Measurements from ENCODE around the gene OR5AU1. TPM values are rescaled to one million over a fixed set of nuclear protein-coding genes. Genes with fewer than 3 reads are reported as not detected.

The OR5AU1 gene
- total and polyA plus RNA-seq, 2 of the 13 experiments (the other 11 are each of a cell fraction or from before 2014, with no cell fraction given) = not detected

- TF ChIP-seq ZKSCAN5 (CRISPR knock-in tag; IDR thresholded peaks at IDR 0.05) = no peak
- peak; percentile 63 for TF ChIP-seq ZNF121 (CRISPR knock-in tag; IDR thresholded peaks at IDR 0.05)
- TF ChIP-seq ZNF333 (CRISPR knock-in tag; IDR thresholded peaks at IDR 0.05; ENCODE audit: borderline replicate concordance) = no peak
- TF ChIP-seq YEATS2 (CRISPR knock-in tag; IDR thresholded peaks at IDR 0.05; ENCODE audit: borderline replicate concordance) = no peak
- 0 out of 2 replicates have a peak, but pooled peaks have one; percentile 55 for TF ChIP-seq NCOA5 (CRISPR knock-in tag; IDR thresholded peaks at IDR 0.05)
- TF ChIP-seq ZNF629 (CRISPR knock-in tag; conservative IDR thresholded peaks at IDR 0.05) = 0 out of 2 replicates have a peak, but pooled peaks have one; percentile 11
- 0 out of 2 replicates have a peak, but pooled peaks have one; percentile 18 for TF ChIP-seq KDM2A (CRISPR knock-in tag; IDR thresholded peaks at IDR 0.05; ENCODE audit: borderline replicate concordance, low read depth)
- no peak for TF ChIP-seq DBP (CRISPR knock-in tag; IDR thresholded peaks at IDR 0.05; ENCODE audit: not compliant biosample characterization)
Observed at GRCh38 chr14:21201732-21202462, 46.0 kb upstream of the OR5AU1 start (continued).

GRCh38 chr14:21200752-21201461 is 45.0 kb upstream of the OR5AU1 start:
- ChIA-PET CTCF (ENCODE audit: low intra/inter-chr PET ratio, low total read pairs) (no interaction called here), POLR2A (interaction anchor here (1.4 kb wide), 1 partner anchor 9 kb away, joined by 7 read pairs; no protein-coding TSS in a partner anchor)
- Histone ChIP-seq H3K27me3 (ENCODE audit: control insufficient read depth in 1 of 2, insufficient read depth in 2 of 2, low read length in 2 of 2) (no peaks in the 10 kb centered on the region), H3K9me3 (ENCODE audit: low read length) (peaks cover 7% of the 10 kb centered on the region; the same call in 1 of the 2 replicates), H4K20me1 (ENCODE audit: insufficient read depth, low read length) (peaks cover 9% of the 10 kb centered on the region), H3K4me1 (ENCODE audit: insufficient read depth, low read length) (peaks cover 43% of the 10 kb centered on the region), H3K36me3 (replicated peaks in 1 of 2; ENCODE audit: control insufficient read depth in 1 of 2, insufficient read depth in 2 of 2, low read length in 2 of 2) (no peaks in the 10 kb centered on the region), H2AFZ (ENCODE audit: low read length) (no peak overlapping the region), H3K4me3 (replicated peaks in 1 of 3; ENCODE audit: insufficient read depth in 1 of 3, low read depth in 2 of 3, low read length in 3 of 3) (no peak overlapping the region), H3K9ac (ENCODE audit: insufficient read depth, low read depth, low read length) (no peak overlapping the region), H3K27ac (ENCODE audit: extremely low read length, insufficient read depth, low read length) (no peak overlapping the region), H3K4me2 (ENCODE audit: low read depth, low read length) (no peak overlapping the region), H3K79me2 (ENCODE audit: insufficient read depth, low read length) (no peaks in the 10 kb centered on the region)
- ATAC-seq (0 out of 3 replicates have a peak, but pooled peaks have one; percentile 1), DNase-seq (ENCODE audit: low spot score) (no peak), FAIRE-seq (no peak)
- BruUV-seq (replicated peaks) = no TSS peak
- WGBS (ENCODE audit: low lambda C conversion rate) = 75% methylated on average over 5 of the region's 5 CpGs
- TF ChIP-seq POLR2G (IDR thresholded peaks at IDR 0.05; ENCODE audit: low read depth, low read length) (0 out of 2 replicates have a peak, but pooled peaks have one; percentile 44), MATR3 (CRISPR knock-in tag; IDR thresholded peaks at IDR 0.05) (no peak), AGO2 (optimal IDR thresholded peaks at IDR 0.05; ENCODE audit: low read depth, low read length) (peak; percentile 13), CHD2 (IDR thresholded peaks at IDR 0.05; ENCODE audit: low read depth, low read length) (no peak), PAF1 (CRISPR knock-in tag; IDR thresholded peaks at IDR 0.05) (peak; percentile 74; the same call in 1 of the 2 replicates), RBM22 (optimal IDR thresholded peaks at IDR 0.05; ENCODE audit: low read length) (peak; percentile 79), POLR2AphosphoS5 (IDR thresholded peaks at IDR 0.05; ENCODE audit: low read depth, low read length) (peak; percentile 38; the same call in 1 of the 2 replicates)
- in situ Hi-C loops (cut with HindIII; ENCODE audit: extremely low pct_ligation_motif_present, low pct_unique_long_range_greater_than_20kb) (no loop called here), intact Hi-C loops (cut with micrococcal nuclease; ENCODE audit: unreplicated experiment) (no loop called here)
